T-cell (primary cell): ENCODE measurements around the gene TENM4. TPM values are rescaled to one million over a fixed set of nuclear protein-coding genes. Genes with fewer than 3 reads are reported as not detected.

ENCODE experiments used
- ATAC-seq, 4 experiments: fragments of 200-7000 bp in 3 of 4; fragments of 150-1000 bp in 1 of 4; cut with Tn5 transposase; replicated peaks in 1 of 4; 1 replicate in 3 of 4; 2 replicates in 1 of 4; pipeline ENCODE4 v1.10.0; 2021; ENCODE audit warnings: moderate library complexity in 3 of 4, mild to moderate bottlenecking in 2 of 4, moderate number of reproducible peaks in 1 of 4
- CTCF ChIA-PET, 2 donors: fragments of 300-600 bp; sonication (Branson Sonifier 250); formaldehyde crosslinking; loops; one replicate each; lab custom pipeline; 2022; ENCODE audit warnings: antibody characterized with exemption in 2 of 2; lab: Charles Lee
- POLR2A ChIA-PET, 2 donors: fragments of 300-600 bp; sonication (Branson Sonifier 250); formaldehyde crosslinking; loops; one replicate each; lab custom pipeline; 2022; ENCODE audit warnings: antibody characterized with exemption in 2 of 2; lab: Charles Lee
- DNase-seq, 35 experiments: peaks; one replicate each; pipeline versions ENCODE4 v3.0.0 to v3.0.0-alpha.2; 2013 to 2023
- H3K27ac ChIP-seq: one replicate; pipeline ENCODE4 v1.5.1; 2013; ENCODE audit warnings: low read length
- H3K27me3 ChIP-seq, 2 experiments: replicated peaks in 1 of 2; 1 replicate in 1 of 2; 2 replicates in 1 of 2; pipeline versions ENCODE4 v1.6.1 to v1.7.0; 2013; ENCODE audit warnings: low read length in 1 of 2, mixed read lengths in 1 of 2; ENCODE audit not compliant: control insufficient read depth in 2 of 2, insufficient read depth in 2 of 2; ENCODE audit errors: extremely low read depth in 1 of 2
- H3K36me3 ChIP-seq, 2 donors: 1 replicate in 1 of 2; 2 replicates in 1 of 2; pipeline versions ENCODE4 v1.6.1 to v1.7.0; 2013; ENCODE audit warnings: low read length in 1 of 2; ENCODE audit not compliant: control insufficient read depth in 2 of 2, insufficient read depth in 1 of 2; ENCODE audit errors: extremely low read depth in 1 of 2
- H3K4me1 ChIP-seq, 2 experiments: 1 replicate in 1 of 2; 2 replicates in 1 of 2; pipeline versions ENCODE4 v1.6.1 to v1.7.0; 2013; ENCODE audit warnings: low read length in 2 of 2, mixed read lengths in 1 of 2; ENCODE audit not compliant: insufficient read depth in 2 of 2, control insufficient read depth in 1 of 2; ENCODE audit errors: extremely low read depth in 1 of 2
- H3K4me3 ChIP-seq, 2 donors: 1 replicate in 1 of 2; 2 replicates in 1 of 2; pipeline versions ENCODE4 v1.5.1 to v1.7.0; 2013; ENCODE audit warnings: mild to moderate bottlenecking in 2 of 2, low read length in 1 of 2, moderate library complexity in 1 of 2; ENCODE audit not compliant: control insufficient read depth in 1 of 2; ENCODE audit errors: extremely low read depth in 1 of 2
- H3K9me3 ChIP-seq: 2 replicates; pipeline ENCODE4 v1.7.0; 2013
- H3K27ac Mint-ChIP-seq, 2 donors: one replicate each; pipeline ENCODE4 v1.8.0; 2020 to 2021; ENCODE audit warnings: mild to moderate bottlenecking in 2 of 2, mixed read lengths in 2 of 2
- H3K27me3 Mint-ChIP-seq, 2 donors: one replicate each; pipeline ENCODE4 v1.8.0; 2021 to 2022; ENCODE audit warnings: mixed read lengths in 2 of 2
- H3K36me3 Mint-ChIP-seq: one replicate; pipeline ENCODE4 v1.8.0; 2021; ENCODE audit warnings: mixed read lengths
- H3K4me1 Mint-ChIP-seq, 3 donors: one replicate each; pipeline ENCODE4 v1.8.0; 2020 to 2022; ENCODE audit warnings: mixed read lengths in 3 of 3, mild to moderate bottlenecking in 1 of 3
- H3K4me3 Mint-ChIP-seq, 3 donors: one replicate each; pipeline ENCODE4 v1.8.0; 2020 to 2022; ENCODE audit warnings: mild to moderate bottlenecking in 3 of 3, mixed read lengths in 3 of 3, moderate library complexity in 3 of 3
- H3K9me3 Mint-ChIP-seq, 3 donors: one replicate each; pipeline ENCODE4 v1.8.0; 2020 to 2022; ENCODE audit warnings: mixed read lengths in 3 of 3
- WGBS: methylation state at CpG from one replicate; pipeline ENCODE4 v1.1.5; 2013; ENCODE audit warnings: missing lambda C conversion rate; ENCODE audit not compliant: insufficient coverage; 5-methylcytosine and 5-hydroxymethylcytosine counted together
- total RNA-seq, 35 experiments: library from RNA in 6 of 35; stranded (reverse) in 6 of 35; fragments of 120-200 nt in 1 of 35; gene quantifications; one replicate each; pipeline versions ENCODE4 v1.2.1 to v1.2.4 and lab custom pipeline; 2013 to 2026

TENM4 gene
- total RNA-seq, 5 donors from 2014 or later (not counting 1 experiment from before 2014, with no cell fraction given) = 0.03 to 0.35 (median 0.03) TPM; not detected in 2

- Histone ChIP-seq H3K4me1 (no peaks in the 10 kb centered on the region), H3K9me3 (no peaks in the 10 kb centered on the region), H3K36me3 (no peaks in the 10 kb centered on the region), H3K4me3 (no peak overlapping the region), H3K27ac (no peak overlapping the region), H3K27me3 (no peaks in the 10 kb centered on the region)
- ChIA-PET POLR2A (no interaction called here), CTCF (no interaction called here)
- H3K4me3 Mint-ChIP-seq = no peak overlapping the region
- no peaks in the 10 kb centered on the region for H3K36me3 Mint-ChIP-seq
- DNase-seq (no peak), ATAC-seq (no peak)
- 38% methylated on average over 4 of the region's 7 CpGs for WGBS
- H3K27me3 Mint-ChIP-seq = peaks cover 0 to 7% of the 10 kb centered on the region in 2 donors
- no peak overlapping the region for H3K27ac Mint-ChIP-seq
- peaks cover 0 to 4% (median 0%) of the 10 kb centered on the region in 3 donors for H3K9me3 Mint-ChIP-seq
- no peaks in the 10 kb centered on the region for H3K4me1 Mint-ChIP-seq
Measured at GRCh38 chr11:79263001-79263400, 177.8 kb downstream of the TENM4 start.

GRCh38 chr11:79262221-79262620 is 178.6 kb downstream of the TENM4 start:
- H3K27ac Mint-ChIP-seq = no peak overlapping the region
- ATAC-seq (no peak), DNase-seq (no peak)
- H3K36me3 Mint-ChIP-seq = no peaks in the 10 kb centered on the region
- Histone ChIP-seq H3K36me3 (no peaks in the 10 kb centered on the region), H3K4me3 (no peak overlapping the region), H3K9me3 (no peaks in the 10 kb centered on the region), H3K27ac (no peak overlapping the region), H3K27me3 (no peaks in the 10 kb centered on the region), H3K4me1 (no peaks in the 10 kb centered on the region)
- H3K4me1 Mint-ChIP-seq = no peaks in the 10 kb centered on the region
- POLR2A ChIA-PET = no interaction called here
- H3K27me3 Mint-ChIP-seq = peaks cover 0 to 7% of the 10 kb centered on the region in 2 donors
- no peak overlapping the region for H3K4me3 Mint-ChIP-seq
- CTCF ChIA-PET = no interaction called here
- H3K9me3 Mint-ChIP-seq = peaks cover 0 to 4% (median 0%) of the 10 kb centered on the region in 3 donors
- 83% methylated on average over 1 of the region's 4 CpGs for WGBS

GRCh38 chr11:79261684-79262083 is 179.1 kb downstream of the TENM4 start:
- Histone ChIP-seq H3K27me3 (no peaks in the 10 kb centered on the region), H3K36me3 (no peaks in the 10 kb centered on the region), H3K27ac (no peak overlapping the region), H3K4me1 (no peaks in the 10 kb centered on the region), H3K4me3 (no peak overlapping the region), H3K9me3 (no peaks in the 10 kb centered on the region)
- ChIA-PET CTCF (no interaction called here), POLR2A (no interaction called here)
- Mint-ChIP-seq H3K27ac (no peak overlapping the region), H3K27me3 (peaks cover 0 to 7% of the 10 kb centered on the region in 2 donors), H3K4me3 (no peak overlapping the region), H3K9me3 (peaks cover 0 to 4% (median 0%) of the 10 kb centered on the region in 3 donors), H3K36me3 (no peaks in the 10 kb centered on the region), H3K4me1 (no peaks in the 10 kb centered on the region)
- 84% methylated on average over 2 of the region's 3 CpGs for WGBS
- DNase-seq = no peak
- no peak for ATAC-seq

- ATAC-seq (no peak), DNase-seq (no peak)
- POLR2A ChIA-PET = no interaction called here
- WGBS = no CpG with 5 or more reads among the region's 4 CpGs
- CTCF ChIA-PET = no interaction called here
- Mint-ChIP-seq H3K4me3 (no peak overlapping the region), H3K9me3 (peaks cover 0 to 4% (median 0%) of the 10 kb centered on the region in 3 donors), H3K27ac (no peak overlapping the region), H3K36me3 (no peaks in the 10 kb centered on the region), H3K27me3 (peaks cover 0 to 7% of the 10 kb centered on the region in 2 donors), H3K4me1 (no peaks in the 10 kb centered on the region)
- H3K27ac ChIP-seq = no peak overlapping the region
- no peak overlapping the region for H3K4me3 ChIP-seq
- no peaks in the 10 kb centered on the region for H3K36me3 ChIP-seq
- H3K9me3 ChIP-seq = no peaks in the 10 kb centered on the region
- H3K4me1 ChIP-seq = no peaks in the 10 kb centered on the region
- no peaks in the 10 kb centered on the region for H3K27me3 ChIP-seq
Measured at GRCh38 chr11:79259800-79260199, 181.0 kb downstream of the TENM4 start.

GRCh38 chr11:79258576-79258975 is 182.3 kb downstream of the TENM4 start:
- H3K27me3 Mint-ChIP-seq = peaks cover 0 to 7% of the 10 kb centered on the region in 2 donors
- DNase-seq = no peak
- H3K9me3 ChIP-seq = no peaks in the 10 kb centered on the region
- peaks cover 0 to 4% (median 0%) of the 10 kb centered on the region in 3 donors for H3K9me3 Mint-ChIP-seq
- POLR2A ChIA-PET = no interaction called here
- no peaks in the 10 kb centered on the region for H3K36me3 ChIP-seq
- no peak overlapping the region for H3K4me3 Mint-ChIP-seq
- 93% methylated on average over 3 of the region's 4 CpGs for WGBS
- H3K27me3 ChIP-seq = no peaks in the 10 kb centered on the region
- no peak overlapping the region for H3K4me3 ChIP-seq
- H3K27ac Mint-ChIP-seq = no peak overlapping the region
- H3K4me1 ChIP-seq = no peaks in the 10 kb centered on the region
- no peak for ATAC-seq
- H3K36me3 Mint-ChIP-seq = no peaks in the 10 kb centered on the region
- H3K27ac ChIP-seq = no peak overlapping the region
- CTCF ChIA-PET = no interaction called here
- no peaks in the 10 kb centered on the region for H3K4me1 Mint-ChIP-seq

- Mint-ChIP-seq H3K27me3 (peaks cover 0 to 4% of the 10 kb centered on the region in 2 donors), H3K36me3 (no peaks in the 10 kb centered on the region), H3K4me1 (no peaks in the 10 kb centered on the region), H3K27ac (no peak overlapping the region), H3K4me3 (no peak overlapping the region), H3K9me3 (peaks cover 0 to 4% (median 4%) of the 10 kb centered on the region in 3 donors)
- 92% methylated on average over 2 of the region's 3 CpGs for WGBS
- Histone ChIP-seq H3K27me3 (no peaks in the 10 kb centered on the region), H3K9me3 (no peaks in the 10 kb centered on the region), H3K4me1 (no peaks in the 10 kb centered on the region), H3K4me3 (no peak overlapping the region), H3K36me3 (no peaks in the 10 kb centered on the region), H3K27ac (no peak overlapping the region)
- ChIA-PET CTCF (no interaction called here), POLR2A (no interaction called here)
- no peak for DNase-seq
- ATAC-seq = no peak
Measured at GRCh38 chr11:79255965-79256364, 184.9 kb downstream of the TENM4 start.

GRCh38 chr11:79253280-79253679 is 187.6 kb downstream of the TENM4 start:
- Mint-ChIP-seq H3K4me3 (no peak overlapping the region), H3K27me3 (no peaks in the 10 kb centered on the region), H3K27ac (no peak overlapping the region), H3K4me1 (no peaks in the 10 kb centered on the region), H3K9me3 (peaks cover 0 to 4% (median 0%) of the 10 kb centered on the region in 3 donors), H3K36me3 (no peaks in the 10 kb centered on the region)
- ATAC-seq = no peak
- POLR2A ChIA-PET = no interaction called here
- DNase-seq = no peak
- CTCF ChIA-PET = no interaction called here
- no peak overlapping the region for H3K27ac ChIP-seq
- H3K27me3 ChIP-seq = no peaks in the 10 kb centered on the region
- no peak overlapping the region for H3K4me3 ChIP-seq
- 78% methylated on average over 3 of the region's 8 CpGs for WGBS
- H3K4me1 ChIP-seq = no peaks in the 10 kb centered on the region
- H3K36me3 ChIP-seq = no peaks in the 10 kb centered on the region
- no peaks in the 10 kb centered on the region for H3K9me3 ChIP-seq
